Esophagus squamous epithelium (tissue), 5 donors: ENCODE results near the gene CAGE1. TPM values are rescaled to one million over a fixed set of nuclear protein-coding genes. Genes with fewer than 3 reads are reported as not detected.

Experiments
- DNase-seq: peaks from one replicate; lab custom pipeline; 2025; lab: John Stamatoyannopoulos, UW
- H3K27ac ChIP-seq, 4 donors: fragments of 200-600 bp; sonication (generic); one replicate each; pipeline ENCODE4 v1.5.1; 2016 to 2019; ENCODE audit warnings: mild to moderate bottlenecking in 1 of 4
- H3K27me3 ChIP-seq, 4 donors: fragments of 200-600 bp; sonication (generic); 1 replicate in 3 of 4; 2 replicates in 1 of 4; pipeline versions ENCODE4 v1.5.1 to v1.6.0; 2017 to 2021; ENCODE audit warnings: antibody characterized with exemption in 1 of 4
- H3K36me3 ChIP-seq, 3 donors: fragments of 200-600 bp; sonication (generic); one replicate each; pipeline ENCODE4 v1.5.1; 2016 to 2019
- H3K4me1 ChIP-seq, 3 donors: fragments of 200-600 bp; sonication (generic); one replicate each; pipeline ENCODE4 v1.5.1; 2017 to 2019
- H3K4me3 ChIP-seq, 4 donors: fragments of 200-600 bp; sonication (generic); 1 replicate in 3 of 4; 2 replicates in 1 of 4; pipeline ENCODE4 v1.5.1; 2016 to 2019; ENCODE audit warnings: mild to moderate bottlenecking in 2 of 4, moderate library complexity in 1 of 4
- H3K9me3 ChIP-seq, 3 donors: fragments of 200-600 bp; sonication (generic); one replicate each; pipeline ENCODE4 v1.5.1; 2016 to 2019
- POLR2A ChIP-seq, 4 donors: fragments of 450-650 bp; IDR thresholded peaks; one replicate each; pipeline ENCODE4 v1.6.1; 2017; ENCODE audit warnings: antibody characterized with exemption in 4 of 4, mild to moderate bottlenecking in 4 of 4, moderate library complexity in 3 of 4
- WGBS, 2 donors: methylation state at CpG; one replicate each; pipeline ENCODE4 v1.1.5; 2018; 5-methylcytosine and 5-hydroxymethylcytosine counted together
- intact Hi-C: fragments of 100-400 bp; cut with DNase I; formaldehyde crosslinking; loops from one replicate; pipeline ENCODE4 v1.15.0; 2022
- total RNA-seq, 4 donors: library from RNA; depleted of rRNA; stranded (reverse); fragments of >200 nt; gene quantifications; one replicate each; pipeline ENCODE4 v1.1.0, GENCODE V29; 2016
- TF ChIP-seq, protein P1 (sequence below), 6 experiments: fragments of 450-650 bp in 4 of 6; fragments of 200-600 bp in 2 of 6; sonication (generic) in 2 of 6; IDR thresholded peaks; one replicate each; pipeline ENCODE4 v1.5.1; 2016 to 2019; ENCODE audit warnings: antibody characterized with exemption in 6 of 6, mild to moderate bottlenecking in 4 of 6, moderate library complexity in 4 of 6
- donor health status: DM: yes; HTN: yes; CAD: no.

Gene CAGE1
- under 1 TPM in 1 of 4 donors, not detected in 3; 0.09 TPM for total RNA-seq

GRCh38 chr6:7389451-7390225, at the start of gene CAGE1, which contains the start of gene RIOK1:
Gene CAGE1, minus strand, starts transcription at chr6:7389742. Its CDS starts 2,569 bp downstream, at chr6:7387173.
Gene RIOK1, plus strand, starts transcription at chr6:7389808. Its CDS starts 195 bp downstream, at chr6:7390003.
- Histone ChIP-seq H3K9me3 (no peaks in the 10 kb centered on the region), H3K4me3 (peak within 1 kb of the TSS; percentile 62 to 96 (median 83)), H3K4me1 (peaks cover 19 to 44% (median 24%) of the 10 kb centered on the region in 3 donors), H3K36me3 (peaks cover 0 to 21% (median 0%) of the 10 kb centered on the region in 3 donors), H3K27ac (peak within 1 kb of the TSS; percentile 89 to 97 (median 96)), H3K27me3 (no peaks in the 10 kb centered on the region)
- intact Hi-C loops = loop anchor here (10.0 kb wide), 1 partner anchor 75 kb away; the partner anchor contains the start of gene SSR1
- TF ChIP-seq, protein P1, sequence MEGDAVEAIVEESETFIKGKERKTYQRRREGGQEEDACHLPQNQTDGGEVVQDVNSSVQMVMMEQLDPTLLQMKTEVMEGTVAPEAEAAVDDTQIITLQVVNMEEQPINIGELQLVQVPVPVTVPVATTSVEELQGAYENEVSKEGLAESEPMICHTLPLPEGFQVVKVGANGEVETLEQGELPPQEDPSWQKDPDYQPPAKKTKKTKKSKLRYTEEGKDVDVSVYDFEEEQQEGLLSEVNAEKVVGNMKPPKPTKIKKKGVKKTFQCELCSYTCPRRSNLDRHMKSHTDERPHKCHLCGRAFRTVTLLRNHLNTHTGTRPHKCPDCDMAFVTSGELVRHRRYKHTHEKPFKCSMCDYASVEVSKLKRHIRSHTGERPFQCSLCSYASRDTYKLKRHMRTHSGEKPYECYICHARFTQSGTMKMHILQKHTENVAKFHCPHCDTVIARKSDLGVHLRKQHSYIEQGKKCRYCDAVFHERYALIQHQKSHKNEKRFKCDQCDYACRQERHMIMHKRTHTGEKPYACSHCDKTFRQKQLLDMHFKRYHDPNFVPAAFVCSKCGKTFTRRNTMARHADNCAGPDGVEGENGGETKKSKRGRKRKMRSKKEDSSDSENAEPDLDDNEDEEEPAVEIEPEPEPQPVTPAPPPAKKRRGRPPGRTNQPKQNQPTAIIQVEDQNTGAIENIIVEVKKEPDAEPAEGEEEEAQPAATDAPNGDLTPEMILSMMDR (IDR thresholded peaks at IDR 0.05) = peak in 4 of 6 experiments; percentile 2 to 24 (median 14)
- peak in 3 of 4 donors; percentile 76 to 86 (median 78) for TF ChIP-seq POLR2A (IDR thresholded peaks at IDR 0.05)
- DNase-seq = peak; percentile 84
- 0% methylated on average over 6 to 31 of the region's 62 CpGs for WGBS, 2 donors

DNA sequence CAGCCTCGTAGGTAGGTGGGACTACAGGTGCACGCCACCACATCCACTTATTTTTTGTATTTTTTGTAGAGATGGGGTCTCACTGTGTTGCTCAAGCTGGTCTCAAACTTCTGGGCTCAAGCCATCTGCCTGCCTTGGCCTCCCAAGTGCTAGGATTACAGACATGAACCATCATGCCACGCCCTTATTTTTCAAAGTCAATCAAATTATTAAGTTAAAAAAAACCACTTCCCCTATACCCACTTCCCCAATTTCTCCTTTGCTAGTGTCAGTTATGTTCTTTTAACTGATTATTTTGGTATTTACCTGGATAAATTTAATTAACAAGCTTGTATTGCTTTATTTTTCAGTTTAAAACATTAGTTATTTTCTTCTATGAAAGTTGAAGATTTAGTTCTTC, 49.7 kb upstream of the CAGE1 start:
- peaks cover 0 to 10% (median 0%) of the 10 kb centered on the region in 3 donors for H3K4me1 ChIP-seq
- H3K36me3 ChIP-seq = no peaks in the 10 kb centered on the region
- DNase-seq = no peak
- H3K4me3 ChIP-seq = no peak overlapping the region
- WGBS, 2 donors = 67 to 68% methylated on average over 3 of the region's 3 CpGs
- no peaks in the 10 kb centered on the region for H3K27me3 ChIP-seq
- no peaks in the 10 kb centered on the region for H3K9me3 ChIP-seq
- no peak for TF ChIP-seq POLR2A (IDR thresholded peaks at IDR 0.05)
- TF ChIP-seq, protein P1 (IDR thresholded peaks at IDR 0.05) = no peak
- intact Hi-C loops = no loop called here
- no peak overlapping the region for H3K27ac ChIP-seq

DNA sequence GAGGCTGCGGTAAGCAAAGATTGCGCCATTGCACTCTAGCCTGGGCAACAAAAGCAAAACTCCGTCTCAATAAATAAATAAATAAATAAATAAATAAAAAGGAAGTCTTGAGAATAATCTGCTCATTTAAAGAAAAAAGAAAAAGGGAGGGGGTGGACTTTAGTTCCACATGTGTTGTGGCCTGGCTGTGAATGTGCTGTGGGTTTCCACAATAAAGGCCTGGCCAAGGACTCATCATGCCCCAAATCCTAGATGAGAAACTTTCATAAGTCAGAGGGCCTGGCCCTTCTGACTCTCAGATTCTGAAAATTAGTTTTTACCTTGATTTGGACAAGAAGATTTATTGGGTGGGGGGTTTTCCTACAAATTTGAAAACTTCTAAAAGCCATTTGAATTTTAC, 48.5 kb upstream of the CAGE1 start:
- H3K27me3 ChIP-seq = no peaks in the 10 kb centered on the region
- no peaks in the 10 kb centered on the region for H3K9me3 ChIP-seq
- intact Hi-C loops = no loop called here
- WGBS, 2 donors = 84 to 95% methylated on average over 3 of the region's 3 CpGs
- H3K36me3 ChIP-seq = no peaks in the 10 kb centered on the region
- H3K27ac ChIP-seq = no peak overlapping the region
- DNase-seq = no peak
- peaks cover 0 to 15% (median 0%) of the 10 kb centered on the region in 3 donors for H3K4me1 ChIP-seq
- TF ChIP-seq, protein P1 (IDR thresholded peaks at IDR 0.05) = no peak
- TF ChIP-seq POLR2A (IDR thresholded peaks at IDR 0.05) = no peak
- no peak overlapping the region for H3K4me3 ChIP-seq

GRCh38 chr6:7434672-7435071, 45.1 kb upstream of the CAGE1 start:
- TF ChIP-seq, protein P1 (IDR thresholded peaks at IDR 0.05) = no peak
- no peak for TF ChIP-seq POLR2A (IDR thresholded peaks at IDR 0.05)
- DNase-seq = no peak
- 65 to 75% methylated on average over 1 of the region's 1 CpG for WGBS, 2 donors
- no peaks in the 10 kb centered on the region for H3K36me3 ChIP-seq
- no peak overlapping the region for H3K4me3 ChIP-seq
- intact Hi-C loops = no loop called here
- H3K9me3 ChIP-seq = no peaks in the 10 kb centered on the region
- H3K4me1 ChIP-seq = peaks cover 0 to 32% (median 0%) of the 10 kb centered on the region in 3 donors
- H3K27ac ChIP-seq = no peak overlapping the region
- no peaks in the 10 kb centered on the region for H3K27me3 ChIP-seq

GRCh38 chr6:7433121-7433617, 43.6 kb upstream of the CAGE1 start:
- intact Hi-C loops = no loop called here
- TF ChIP-seq, protein P1 (IDR thresholded peaks at IDR 0.05) = no peak
- TF ChIP-seq POLR2A (IDR thresholded peaks at IDR 0.05) = no peak
- H3K4me3 ChIP-seq = no peak overlapping the region
- DNase-seq = no peak
- WGBS, 2 donors = 70 to 75% methylated on average over 3 to 5 of the region's 5 CpGs
- no peak overlapping the region for H3K27ac ChIP-seq
- no peaks in the 10 kb centered on the region for H3K27me3 ChIP-seq
- no peaks in the 10 kb centered on the region for H3K36me3 ChIP-seq
- peaks cover 0 to 28% (median 0%) of the 10 kb centered on the region in 3 donors for H3K4me1 ChIP-seq
- no peaks in the 10 kb centered on the region for H3K9me3 ChIP-seq
